ENCODE data around the gene KLHDC8A.
"Not testable (repeated sequence)": the region's sequence is repeated elsewhere in the genome, so short reads cannot be mapped to it uniquely, and the experiment has no call there.

The KLHDC8A gene

GRCh38 chr1:205317311-205317917 is 39.3 kb downstream of the KLHDC8A start:
- DNase-seq: peak; percentile 99

- DNase-seq: peak; percentile 49
These were observed 40.6 kb downstream of the KLHDC8A start for GRCh38 chr1:205316161-205316566.

GRCh38 chr1:205315008-205315618 is 41.6 kb downstream of the KLHDC8A start:
- no peak for DNase-seq

DNA sequence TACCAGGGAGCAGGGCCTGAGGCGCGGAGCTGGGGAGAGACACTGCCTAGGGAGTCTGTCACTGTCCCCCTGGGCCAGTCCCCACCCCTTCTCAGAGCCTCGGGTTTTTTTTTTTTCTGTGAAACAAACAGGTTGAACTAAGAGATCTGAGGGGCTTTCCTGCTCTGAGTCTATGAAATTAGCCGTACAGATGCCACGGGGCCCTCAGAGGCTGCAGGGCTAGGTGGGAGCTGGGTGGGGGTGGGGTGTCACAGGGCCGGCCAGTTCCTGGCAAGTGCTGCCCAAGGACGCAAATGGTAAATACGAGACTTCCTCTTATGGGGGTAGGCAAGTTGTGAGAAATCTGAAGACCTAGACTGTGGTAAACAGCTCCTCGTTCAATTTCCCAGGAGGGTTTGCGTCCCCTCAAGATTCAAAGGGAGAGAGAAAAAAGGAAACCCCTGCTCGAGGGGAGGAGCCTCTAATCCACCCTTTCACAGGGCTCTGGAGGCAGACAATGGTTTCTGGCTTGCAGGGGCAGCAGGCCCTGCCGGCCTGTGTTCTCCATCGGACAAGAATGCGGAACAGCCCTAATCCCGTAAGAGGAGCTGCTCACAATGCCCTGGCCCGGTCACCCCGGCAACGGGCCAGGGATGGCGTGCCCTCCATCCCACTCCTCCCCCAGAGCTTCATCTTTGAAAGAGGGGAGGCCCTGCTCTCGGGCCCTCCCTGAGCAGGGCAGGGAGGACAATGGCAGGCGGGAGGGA is 43.0 kb downstream of the KLHDC8A start:
- no peak for DNase-seq

GRCh38 chr1:205312866-205313562 is 43.7 kb downstream of the KLHDC8A start:
- DNase-seq: no peak

DNA sequence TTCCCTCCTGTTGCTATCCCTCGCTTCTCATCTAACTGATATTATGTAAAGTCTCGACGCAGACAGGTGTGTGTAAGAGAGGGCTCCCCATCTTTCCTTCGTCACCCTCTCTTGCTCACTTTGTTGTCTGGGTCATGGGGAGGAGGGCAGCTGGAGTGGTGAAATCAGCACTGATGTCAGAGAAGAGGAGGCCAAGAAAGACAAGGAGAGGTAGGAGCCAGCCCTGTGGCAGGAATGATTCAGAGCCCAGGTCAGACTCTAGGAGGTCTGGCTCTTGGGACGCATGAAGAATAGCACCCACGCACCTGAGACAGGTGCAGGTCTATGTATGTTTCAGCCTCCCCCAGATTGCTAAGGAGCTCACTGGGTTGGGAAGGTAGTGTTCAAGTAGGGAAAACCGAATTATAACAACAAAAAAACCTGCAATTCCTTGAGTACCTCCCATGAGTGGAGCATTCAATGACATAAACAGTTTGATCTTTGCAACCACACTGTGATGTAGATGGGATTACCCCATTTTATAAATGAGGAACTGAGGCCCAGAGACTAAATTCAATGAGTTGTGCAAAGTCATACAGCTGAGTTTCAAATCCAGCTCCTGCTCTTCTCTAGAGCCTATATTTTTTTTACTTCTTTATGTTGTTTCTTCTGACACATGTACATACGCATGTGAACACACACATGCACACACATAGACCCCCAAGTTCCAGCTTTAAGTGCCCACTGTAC is 45.6 kb downstream of the KLHDC8A start:
- no peak for DNase-seq

DNA sequence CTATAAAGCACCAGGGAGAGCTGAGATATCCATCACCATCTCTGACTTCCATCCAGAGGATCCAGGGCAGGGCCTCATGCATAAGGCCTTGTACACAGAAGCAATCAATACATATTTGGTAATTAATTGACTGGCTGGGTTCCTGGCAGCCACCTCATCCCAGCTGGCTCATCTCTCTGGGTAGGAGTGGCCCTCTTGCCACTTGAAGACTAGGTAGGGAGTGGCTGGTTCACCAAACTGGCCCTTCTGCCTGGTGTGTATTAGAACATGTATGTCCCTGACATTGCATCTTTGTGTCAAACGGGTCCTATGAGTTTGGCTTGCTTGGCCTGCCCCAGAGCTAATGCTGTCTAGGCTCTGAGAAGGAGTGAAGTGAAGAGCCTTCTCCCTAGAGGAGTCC is 47.0 kb downstream of the KLHDC8A start:
- no peak for DNase-seq

DNA sequence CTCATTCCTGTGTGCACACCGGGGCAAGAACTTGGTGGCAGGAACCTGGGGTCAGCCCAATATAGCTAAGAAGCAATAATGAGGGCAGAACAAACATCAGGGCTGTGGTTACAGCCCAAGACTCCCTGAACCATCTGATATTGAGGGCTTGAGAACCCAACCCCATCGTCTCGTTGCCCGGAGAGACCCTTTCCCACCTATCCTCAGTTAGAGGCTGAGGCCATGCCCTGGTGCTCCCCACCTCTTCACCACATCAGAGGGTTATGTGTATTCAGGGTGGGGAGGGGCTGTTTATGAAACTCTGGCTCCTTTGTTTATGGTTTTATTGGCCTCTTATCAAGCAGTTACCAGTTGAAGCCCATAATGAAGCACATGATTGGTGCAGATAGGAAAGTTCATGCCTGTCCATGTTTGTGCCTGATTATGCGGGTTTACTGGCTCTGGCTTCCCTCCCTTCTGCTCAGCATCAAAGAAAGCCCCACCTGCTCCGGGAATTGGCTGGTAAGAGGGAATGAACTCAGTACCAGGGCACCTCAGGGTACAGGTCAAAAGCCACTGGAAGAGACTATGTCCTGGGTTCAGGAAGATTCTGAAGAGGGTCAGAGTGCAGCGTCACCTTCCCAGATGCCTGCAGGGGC is 49.7 kb downstream of the KLHDC8A start:
- no peak for DNase-seq

DNA sequence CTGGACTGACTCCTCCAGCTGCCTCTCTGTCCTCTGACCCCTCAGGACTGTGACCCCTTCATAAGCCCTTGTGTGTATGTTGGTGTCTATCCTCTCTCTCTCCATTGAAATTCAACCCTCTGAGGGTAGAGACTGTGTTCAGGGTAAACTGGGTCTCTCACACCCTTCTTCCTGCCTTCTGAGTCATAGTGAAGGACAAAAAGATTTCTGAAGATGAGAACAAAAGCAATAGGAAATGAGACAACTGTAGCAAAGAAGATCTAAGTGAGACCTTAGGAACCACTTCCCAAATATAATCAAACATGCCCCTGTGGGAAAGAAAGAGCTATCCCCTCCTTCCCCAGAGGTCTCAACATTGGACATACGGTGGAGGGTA is 52.0 kb downstream of the KLHDC8A start:
- no peak for DNase-seq

DNA sequence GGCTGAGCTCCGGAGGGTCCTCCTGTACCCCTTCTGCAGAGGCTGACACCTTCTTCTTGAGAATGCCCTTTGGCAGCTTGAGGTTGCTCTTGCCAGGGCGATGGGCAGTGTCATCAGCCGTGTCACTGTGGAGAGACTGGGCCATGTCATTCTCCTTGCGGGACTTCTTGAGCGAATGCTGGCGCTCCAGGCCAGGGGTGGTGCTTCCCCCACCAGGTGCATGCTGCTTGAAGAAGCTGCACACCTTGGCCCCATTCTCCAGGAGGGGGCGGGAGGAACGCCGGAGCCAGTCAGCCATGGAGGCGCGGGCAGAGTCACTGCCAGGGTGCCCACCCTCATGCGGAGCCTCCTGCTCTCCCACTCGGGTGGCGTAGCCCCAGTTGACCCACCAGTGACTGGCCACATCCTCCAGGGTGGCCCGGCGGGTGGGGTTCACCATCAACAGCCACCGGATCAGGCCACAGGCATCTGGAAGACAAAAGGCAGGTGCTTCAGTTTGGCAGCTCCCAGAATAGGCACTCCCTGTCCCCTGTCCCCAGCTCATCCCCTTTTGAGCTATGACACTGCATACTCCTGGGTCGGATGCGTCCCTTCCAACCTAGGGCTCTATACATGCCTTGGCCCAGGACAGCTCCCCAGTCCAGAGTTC is 52.6 kb downstream of the KLHDC8A start:
- DNase-seq: no peak

DNA sequence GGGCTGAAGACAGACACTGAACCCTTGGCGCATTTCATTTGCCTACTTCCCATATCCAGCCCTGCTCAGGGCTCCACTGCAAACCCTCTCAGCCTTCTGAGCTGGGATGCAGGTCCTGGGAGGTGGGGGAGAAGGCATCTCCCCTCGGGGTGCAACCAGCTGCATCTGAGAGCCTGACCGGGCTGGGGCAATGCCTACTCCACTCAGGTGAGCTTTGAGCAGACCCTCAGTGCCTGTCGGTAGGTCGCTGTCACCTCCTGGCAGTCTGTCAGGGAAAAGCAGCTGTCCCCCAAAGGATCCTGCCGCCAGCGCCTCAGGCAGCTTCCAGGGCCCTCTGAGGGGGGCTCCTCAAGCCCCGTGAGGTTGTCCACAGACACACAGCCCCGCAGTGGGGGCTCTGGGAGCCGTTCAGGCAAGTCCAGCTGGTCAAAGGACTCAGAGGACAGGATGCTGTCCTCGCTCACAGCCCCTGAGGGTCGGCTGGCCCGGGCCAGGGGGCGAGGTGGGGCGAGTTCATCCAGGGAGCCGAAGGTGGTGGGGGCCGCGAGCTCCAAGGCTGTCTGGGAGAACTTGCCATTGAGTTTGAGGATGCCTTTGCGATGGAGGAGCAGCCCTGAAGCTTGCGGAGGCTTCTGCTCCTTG is 53.4 kb downstream of the KLHDC8A start:
- DNase-seq: no peak

DNA sequence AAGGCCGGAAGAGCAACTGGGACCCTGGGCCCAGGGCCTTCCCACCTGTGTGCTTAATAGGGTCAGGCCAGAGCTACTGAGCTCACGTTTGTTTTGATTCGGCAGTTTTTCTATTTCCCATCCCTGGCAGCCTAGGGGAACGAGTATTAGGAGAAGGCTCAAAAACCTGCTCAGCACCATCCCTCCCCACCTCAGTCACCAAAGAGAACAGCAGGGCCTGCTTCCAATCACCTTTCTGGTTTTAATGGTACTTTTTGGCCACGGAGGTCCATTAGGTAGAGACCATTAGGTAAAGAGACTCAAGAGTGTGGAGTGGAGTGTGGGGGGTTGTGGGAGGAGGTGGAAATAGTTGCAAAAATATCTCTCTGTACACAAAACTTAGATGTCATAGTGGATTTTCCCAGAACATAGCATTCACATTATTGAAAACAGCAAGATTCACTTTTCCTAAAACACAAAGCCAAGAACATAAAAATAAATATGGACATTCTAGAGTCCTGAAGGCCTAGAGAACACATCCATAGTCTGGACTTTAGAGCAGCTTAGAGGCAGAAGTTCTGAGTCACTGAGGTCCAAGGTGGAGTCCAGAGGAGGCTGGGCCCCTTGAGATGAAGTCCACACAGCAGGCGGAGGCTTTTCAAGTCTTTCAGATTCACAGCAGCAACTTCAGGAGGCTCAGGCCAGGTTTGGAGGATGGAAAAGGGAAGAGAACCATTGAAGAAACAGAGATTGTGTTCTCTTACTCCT is 54.7 kb downstream of the KLHDC8A start:
- DNase-seq: peak; percentile 17

DNA sequence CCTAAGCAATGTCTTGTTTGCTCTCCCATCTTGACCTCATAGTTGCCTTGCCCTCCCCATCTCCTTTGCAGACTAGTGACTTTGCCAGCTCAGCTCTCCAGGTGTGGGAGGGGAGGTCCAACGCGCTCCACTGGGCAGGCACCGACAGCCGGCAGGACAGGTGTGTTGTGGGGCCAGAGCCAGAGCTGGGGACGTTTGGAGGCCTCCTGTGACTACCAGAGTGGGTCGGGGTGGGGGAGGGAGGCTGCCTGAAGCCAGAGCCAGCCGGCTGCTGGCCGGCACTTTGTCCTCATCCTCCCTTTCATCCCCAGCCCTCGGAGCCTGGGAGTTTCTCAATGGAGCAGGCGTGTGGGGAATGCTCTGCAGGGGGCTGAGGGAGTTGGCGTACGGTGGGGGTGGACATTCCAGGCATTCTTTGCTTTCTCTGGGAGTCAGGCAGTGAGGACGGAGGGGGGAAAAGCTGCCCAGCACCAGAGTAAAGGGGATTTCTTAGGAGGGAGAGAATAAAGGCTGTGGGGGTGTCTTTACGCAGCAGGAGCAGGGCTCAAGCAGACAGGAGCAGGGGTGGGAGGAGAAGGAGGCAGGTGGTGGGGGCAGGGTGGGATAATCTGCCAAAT is 55.4 kb downstream of the KLHDC8A start:
- DNase-seq: peak; percentile 95

DNA sequence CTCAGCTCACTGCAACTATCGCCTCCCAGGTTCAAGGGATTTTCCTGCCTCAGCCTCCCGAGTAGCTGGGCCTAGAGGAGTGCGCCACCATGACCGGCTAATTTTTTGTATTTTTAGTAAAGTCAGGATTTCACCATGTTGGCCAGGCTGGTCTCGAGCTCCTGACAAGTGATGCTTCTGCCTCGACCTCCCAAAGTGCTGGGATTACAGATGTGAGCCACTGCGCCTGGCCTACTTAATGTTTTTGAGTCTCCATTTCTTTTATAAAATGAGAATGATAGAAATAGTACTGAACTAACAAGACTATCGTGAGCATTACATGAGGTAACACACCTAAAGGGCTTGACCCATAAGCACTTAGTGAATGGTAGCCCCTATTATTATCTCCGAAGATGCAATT is 56.6 kb downstream of the KLHDC8A start:
- DNase-seq: no peak

- DNase-seq: no peak
These were observed 58.3 kb downstream of the KLHDC8A start for GRCh38 chr1:205298191-205298994.

- DNase-seq: not testable (repeated sequence)
These were observed 59.1 kb downstream of the KLHDC8A start for GRCh38 chr1:205297546-205298177.

- DNase-seq: no peak
These were observed 60.6 kb downstream of the KLHDC8A start for GRCh38 chr1:205296154-205296553.

- no peak for DNase-seq
These were observed 61.8 kb downstream of the KLHDC8A start for GRCh38 chr1:205294934-205295333.

All from RPMI8226 (cell line).